G401.6 (cell line): ENCODE measurements around the gene DYNC1I1.
A peak's percentile ranks its signal among the peaks of the same experiment; 100 is the strongest.

ENCODE experiments used
- FAIRE-seq: peaks from 2 replicates; lab custom pipeline; 2012; peaks lifted over from hg19 to GRCh38; lab: Jason Lieb, UNC

The DYNC1I1 gene

DNA sequence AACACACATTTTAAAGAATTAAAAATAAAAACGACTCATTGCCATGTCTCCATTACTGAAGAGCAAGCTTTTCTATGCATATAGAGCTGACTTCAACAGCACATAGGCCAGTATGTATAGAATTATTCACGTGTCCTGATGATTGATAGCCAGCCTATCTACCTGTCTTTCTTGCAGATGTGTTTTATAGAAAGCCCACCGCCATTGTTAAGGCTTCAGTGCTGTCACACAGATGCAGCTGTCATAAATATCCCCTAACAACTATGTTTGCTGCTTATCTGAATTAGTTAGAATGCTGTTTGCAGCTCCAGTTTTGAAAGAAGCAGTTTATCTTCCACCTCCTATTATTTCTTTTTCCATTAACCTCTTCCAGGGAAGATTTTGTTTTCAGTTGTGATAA, 313.6 kb downstream of the DYNC1I1 start:
- FAIRE-seq, result no peak

DNA sequence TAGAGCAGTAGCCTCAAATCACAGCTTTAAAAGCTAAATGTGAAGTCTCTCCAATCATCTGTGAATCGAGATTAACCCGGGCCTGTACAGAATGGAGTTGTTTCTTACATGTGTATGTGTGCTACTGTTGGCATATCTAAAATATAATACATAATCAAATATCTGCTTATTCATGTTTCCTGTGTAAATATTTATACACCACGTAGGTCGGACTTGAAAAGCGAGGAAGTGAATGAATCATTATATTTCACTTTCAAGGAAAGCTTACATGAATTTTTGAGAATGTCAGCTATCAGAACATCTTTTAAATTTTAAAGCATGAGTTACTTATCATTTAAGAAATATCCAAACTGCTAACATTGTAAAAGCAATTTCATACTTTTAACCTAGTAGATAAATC, 316.2 kb downstream of the DYNC1I1 start:
- FAIRE-seq, result no peak

DNA sequence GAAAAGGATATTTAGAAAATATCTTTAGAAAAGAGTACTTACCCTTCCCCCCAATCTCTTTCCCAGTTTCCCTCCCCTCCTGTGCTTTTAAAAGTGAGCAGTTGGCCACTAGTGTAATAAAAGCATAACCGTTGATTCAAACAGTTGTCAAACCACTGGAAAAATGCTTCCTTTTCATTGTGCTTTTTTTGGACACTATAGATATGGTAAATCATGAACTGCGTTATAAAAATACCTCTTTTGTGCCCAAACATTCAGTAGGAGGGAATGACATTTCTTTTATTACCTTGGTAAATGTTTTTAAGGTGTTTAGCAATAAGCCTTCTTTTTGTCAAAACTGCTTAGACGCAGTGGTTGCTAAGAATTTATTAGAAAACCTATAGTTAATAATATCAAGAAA, 317.2 kb downstream of the DYNC1I1 start:
- no peak for FAIRE-seq

DNA sequence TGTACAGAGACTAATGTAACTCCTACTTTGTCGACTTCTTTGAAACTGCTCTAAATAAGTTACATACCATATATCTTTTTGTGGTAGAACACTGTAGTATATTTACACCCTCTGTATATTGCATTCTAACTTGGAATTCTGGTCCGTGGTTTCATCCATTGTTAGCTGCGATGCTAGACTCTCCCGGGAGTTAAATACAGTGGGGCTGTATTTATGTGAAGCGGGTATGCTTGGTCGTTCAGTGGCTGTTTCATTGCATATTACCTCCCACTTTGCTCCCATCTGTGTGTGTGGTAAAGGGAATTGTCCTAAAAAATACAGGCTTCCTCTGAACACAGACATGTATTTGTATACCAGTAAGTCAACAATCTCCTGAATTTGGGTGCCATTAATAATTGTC, 318.4 kb downstream of the DYNC1I1 start:
- FAIRE-seq, result no peak

DNA sequence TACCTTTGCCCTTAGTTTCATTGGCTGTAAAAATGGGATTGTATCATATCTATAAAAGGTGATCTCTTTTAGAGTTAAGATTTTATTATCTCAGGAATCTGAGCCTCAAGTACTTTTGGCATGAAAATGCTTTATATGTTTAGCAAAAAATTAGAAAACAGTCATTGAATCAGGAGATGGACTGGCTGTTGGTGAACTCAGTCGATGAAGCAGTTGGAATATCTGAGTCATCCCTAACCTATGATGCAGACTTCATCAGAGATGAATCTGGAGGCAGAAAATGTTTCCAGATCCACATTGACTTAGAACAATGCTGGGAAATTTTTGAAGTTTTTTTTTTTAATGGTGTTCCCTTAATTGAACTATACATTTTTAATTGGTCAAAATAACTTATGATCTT, 321.1 kb downstream of the DYNC1I1 start:
- no peak for FAIRE-seq

DNA sequence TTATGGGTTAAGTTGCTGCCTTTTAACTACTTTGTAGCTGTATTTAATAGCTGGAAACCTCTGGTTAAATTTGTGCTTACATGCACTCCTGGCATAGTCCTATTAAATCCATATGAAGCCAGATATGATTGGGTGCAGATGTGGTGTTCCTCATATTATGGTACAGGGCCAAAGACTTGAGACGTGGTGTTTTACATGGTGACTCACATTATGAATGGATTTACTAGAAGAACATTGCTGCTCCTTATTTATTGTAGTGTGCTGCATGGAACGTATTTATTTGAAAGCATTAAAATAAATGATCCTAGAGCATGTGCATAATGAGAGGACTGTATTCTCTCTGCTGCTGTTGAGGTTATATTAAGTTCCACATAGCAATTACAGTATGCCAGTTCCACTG, 325.5 kb downstream of the DYNC1I1 start:
- no peak for FAIRE-seq

DNA sequence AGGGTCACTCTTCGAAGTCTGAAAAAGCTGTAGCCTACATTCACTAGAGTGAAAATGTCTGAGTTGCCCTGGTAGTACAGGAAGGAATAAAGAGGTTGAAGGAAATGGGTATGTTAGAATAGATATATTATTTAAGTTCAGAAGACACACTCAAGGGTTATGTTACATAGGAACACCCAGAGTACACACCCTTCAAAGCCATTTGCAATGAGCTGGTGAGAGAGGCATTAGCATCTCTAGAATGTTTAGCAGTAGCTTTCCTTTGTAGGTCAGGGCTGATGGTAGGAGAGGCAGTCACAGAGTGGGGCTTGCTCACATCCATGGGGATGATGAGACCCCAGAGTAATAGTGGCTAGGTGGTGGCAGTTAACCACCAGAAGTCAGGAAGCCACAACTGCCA, 328.4 kb downstream of the DYNC1I1 start:
- no peak for FAIRE-seq

DNA sequence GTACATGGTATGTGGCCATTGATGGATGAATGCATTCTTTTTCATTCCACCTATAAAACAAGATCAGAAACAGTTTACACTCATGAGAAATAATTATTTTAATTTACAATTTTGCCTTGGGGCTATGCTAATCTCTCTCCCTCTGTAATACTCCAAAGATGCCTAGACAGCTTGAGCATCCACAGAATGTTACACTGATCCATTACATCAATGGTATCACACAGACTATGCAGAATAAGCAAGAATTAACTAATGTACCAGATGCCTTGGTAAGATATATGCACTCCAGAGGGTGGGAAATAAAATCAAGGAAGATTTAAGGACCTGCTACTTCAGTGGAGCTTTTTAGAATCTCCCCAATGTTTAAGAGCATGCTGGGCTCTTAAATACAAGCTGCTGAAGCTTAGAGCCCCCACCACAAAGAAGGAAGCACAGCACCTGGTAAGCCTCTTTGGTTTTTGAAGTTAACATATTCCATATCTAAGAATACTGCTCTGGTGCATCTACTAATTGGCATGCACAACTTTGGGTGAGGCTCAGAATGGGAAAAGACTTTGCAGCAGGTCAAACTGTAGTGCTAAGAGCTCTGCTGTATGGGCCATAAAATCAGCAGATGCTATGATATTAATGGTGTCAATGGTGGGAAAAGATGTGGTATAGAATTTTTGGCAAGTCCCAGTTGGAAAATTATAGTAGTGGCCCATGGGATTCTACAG, 329.9 kb downstream of the DYNC1I1 start:
- no peak for FAIRE-seq

DNA sequence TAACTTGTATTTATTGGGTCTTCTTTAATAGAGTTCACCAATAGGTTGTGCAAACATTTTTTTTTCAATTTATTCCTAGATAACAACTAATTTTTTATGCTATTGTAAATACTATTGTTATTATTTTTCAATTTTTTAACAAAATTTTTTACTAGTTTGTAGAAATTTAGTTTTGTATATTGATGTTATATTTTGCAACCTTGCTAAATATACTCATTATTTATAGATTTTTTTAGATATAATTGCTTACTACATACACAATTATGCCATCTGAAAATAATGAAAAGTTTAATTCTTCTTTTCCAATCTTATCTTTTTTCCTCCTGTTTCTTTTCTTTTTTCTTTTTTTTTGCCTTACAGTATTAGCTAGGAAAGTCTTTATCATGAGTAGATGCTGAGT, 332.6 kb downstream of the DYNC1I1 start:
- FAIRE-seq, result peak; percentile 58

DNA sequence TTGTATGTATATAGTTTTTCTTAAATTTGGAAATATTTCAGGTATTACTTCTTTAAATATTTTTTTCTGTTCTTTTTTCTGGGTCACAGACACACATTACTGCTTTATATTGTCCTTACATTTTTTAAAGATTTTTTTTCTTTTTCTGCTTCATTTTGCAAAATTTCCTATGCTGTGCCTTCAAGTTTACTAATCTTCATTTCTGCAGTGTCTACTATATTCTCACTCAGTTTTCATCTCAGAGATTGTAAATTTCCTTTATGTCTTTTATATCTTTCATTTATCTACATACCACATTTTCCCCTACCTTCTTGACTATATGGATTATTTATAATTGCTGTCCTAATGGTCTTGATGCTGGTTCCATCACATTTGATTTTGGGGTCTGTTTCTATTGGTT, 339.1 kb downstream of the DYNC1I1 start:
- no peak for FAIRE-seq

DNA sequence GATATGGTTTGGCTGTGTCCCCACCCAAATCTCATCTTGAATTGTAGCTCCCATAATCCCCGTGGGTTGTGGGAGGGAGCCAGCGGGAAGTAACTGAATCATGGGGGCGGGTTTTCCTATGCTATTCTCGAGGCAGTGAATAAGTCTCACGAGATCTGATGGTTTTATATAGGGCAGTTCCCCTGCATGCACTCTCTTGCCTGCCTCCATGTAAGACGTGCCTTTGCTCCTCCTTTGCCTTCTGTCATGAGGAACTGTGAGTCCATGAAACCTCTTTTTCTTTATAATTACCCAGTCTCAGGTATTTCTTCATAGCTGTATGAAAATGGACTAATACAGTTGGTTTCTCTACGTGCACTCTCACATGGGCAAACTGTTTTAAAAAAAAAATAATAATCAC, 341.8 kb downstream of the DYNC1I1 start:
- no peak for FAIRE-seq

DNA sequence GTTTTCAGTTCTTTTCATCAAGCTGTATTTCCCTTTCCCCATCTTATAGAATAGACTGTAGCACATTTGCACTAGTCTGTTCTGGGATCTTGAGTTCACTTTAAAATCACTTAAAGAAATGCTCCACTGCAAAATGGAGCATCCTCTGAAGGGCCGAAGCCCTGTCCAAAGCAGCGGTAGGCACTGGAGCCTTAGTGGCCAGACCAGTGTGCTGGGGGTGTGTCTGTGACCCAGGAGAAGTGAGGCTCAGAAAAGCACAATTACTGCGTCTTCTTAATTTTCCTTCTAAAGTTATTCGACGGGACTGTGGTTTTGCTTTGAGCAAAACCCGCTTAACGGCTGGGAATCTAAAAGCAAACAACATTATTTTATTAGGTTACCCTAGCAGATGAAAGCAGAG, 343.8 kb downstream of the DYNC1I1 start:
- FAIRE-seq, result no peak

DNA sequence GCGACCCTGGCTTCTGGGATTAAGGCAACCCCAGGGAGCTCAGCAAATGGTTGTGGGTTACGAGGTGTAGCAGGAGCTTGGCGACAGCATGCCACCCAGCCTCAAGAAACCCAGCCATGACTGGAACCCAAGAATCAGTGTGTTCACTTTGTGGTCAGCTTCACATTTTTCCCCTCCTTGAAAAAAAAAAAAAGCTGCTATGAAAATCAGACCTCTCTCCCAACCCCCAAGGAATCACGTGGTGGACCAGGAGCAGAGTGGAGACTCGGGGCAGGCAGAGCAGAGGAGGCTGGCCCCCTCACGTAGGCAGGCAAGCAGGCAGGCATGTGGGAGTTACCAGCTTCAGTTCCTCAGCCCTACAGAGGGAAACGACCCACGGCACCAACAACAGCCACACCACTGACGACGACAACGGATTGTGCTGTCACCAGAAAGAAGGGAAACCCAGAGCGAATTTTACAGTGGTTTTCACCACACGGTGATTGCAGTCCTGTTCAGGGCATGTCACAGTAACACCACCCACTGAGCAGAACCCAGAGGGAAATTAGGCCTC, 346.2 kb downstream of the DYNC1I1 start:
- no peak for FAIRE-seq

DNA sequence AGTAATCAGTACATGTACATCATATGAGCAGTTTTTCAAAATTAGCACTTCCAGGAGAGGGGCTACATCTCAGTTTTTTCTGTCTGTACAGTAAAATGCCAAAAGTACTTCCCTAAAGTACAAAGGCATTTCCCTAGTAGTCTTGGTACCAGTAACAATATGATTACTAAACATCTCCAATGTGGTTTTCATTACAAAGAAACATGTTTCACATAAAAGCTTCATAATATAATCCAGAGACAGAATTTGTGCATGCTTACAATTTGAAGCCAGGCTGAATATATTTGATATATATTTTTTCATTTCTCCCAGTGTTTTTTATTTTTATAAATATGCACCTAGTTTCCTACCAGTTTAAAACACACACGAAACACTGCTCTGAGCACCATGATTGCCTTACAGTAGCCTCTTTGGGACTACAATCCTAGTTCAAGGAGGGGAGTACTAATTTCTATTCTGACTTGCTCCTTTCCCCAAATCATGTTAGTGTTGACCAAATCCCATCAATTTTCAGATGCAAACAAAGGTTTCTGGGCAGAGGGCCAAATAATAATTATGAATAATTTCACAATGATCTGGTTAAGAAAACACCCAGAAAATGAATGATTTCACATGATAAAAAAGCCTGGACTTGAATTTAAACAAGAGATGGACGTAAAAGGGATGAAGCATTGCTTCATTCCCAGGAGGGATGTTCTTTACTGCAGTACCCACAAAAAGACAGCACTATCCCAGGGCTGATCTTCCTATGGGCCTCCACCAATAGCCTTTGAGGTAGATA, 348.3 kb downstream of the DYNC1I1 start:
- FAIRE-seq, result no peak

DNA sequence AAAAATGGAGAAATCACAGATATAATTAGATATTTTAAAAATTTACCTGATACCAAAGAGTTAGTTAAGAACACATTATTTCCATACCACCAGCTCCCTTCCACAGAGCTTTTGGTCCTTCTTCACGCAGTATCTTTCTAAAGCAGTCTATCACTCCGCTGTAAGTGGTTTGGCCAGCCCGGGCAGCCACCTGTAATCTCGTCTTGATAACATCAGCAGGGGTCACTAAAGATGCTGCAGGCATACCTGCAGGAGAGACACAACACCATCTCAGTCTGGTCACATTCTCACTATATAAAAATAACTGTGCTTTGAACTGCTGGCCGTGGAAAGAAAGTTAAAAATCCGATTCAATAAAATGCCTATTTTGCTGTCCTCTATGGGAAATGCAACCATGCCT, 349.4 kb downstream of the DYNC1I1 start:
- FAIRE-seq, result no peak

DNA sequence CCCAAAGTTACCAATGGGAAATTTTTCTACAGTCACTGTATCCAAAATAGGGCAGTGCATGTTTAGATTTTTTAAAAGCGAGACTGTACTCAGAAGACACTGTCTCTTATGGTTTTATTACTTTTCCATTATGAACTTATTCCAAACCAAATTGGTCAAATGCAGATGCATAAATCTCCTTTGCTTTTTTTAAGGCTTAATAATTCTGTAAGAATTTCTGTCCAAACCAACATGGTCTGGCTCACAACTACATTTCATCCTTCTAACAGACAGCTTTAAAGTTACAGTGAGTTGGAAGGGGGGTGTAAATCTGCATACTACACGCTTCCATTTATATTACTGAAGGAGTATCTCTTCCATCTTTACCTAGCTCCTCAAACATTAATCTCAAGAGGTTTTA, 350.4 kb downstream of the DYNC1I1 start:
- no peak for FAIRE-seq

DNA sequence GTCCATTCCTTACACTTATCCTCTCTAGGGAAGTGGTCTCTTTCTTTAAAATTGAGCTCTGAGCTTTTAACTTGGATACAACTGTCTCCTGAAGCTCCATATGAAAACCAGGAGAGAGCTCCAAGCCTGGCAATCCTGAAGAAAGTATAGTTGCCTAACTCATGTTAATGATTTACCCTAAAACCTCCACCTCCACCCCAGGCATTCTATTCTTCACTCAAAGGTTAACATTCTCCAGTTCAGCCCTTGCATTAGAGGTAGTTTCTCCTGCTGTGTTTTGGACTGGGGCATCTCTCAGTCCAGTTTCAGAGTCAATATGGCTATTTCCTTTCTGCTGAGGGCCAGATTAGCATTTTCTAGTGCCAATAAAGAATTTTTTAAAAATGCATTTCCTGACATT, 354.0 kb downstream of the DYNC1I1 start:
- no peak for FAIRE-seq

DNA sequence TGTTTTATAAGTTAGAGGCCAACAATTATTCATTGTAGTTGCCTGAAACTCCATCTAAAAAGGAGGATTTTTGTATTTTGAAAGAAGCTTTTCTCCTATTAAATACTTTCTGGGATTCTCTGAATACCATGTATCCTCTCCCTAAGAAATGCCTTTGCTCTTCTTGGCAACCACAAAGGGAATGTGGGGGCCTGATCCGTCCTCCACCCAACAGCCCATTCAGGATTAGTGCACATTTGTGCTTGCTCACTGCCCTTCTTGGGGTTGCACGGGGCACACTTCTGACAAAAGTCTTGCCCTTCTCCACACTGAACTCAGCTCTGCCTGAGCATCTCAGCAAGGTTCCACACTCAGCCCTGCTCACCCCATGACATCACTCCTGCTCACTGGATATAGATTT, 355.4 kb downstream of the DYNC1I1 start:
- no peak for FAIRE-seq

DNA sequence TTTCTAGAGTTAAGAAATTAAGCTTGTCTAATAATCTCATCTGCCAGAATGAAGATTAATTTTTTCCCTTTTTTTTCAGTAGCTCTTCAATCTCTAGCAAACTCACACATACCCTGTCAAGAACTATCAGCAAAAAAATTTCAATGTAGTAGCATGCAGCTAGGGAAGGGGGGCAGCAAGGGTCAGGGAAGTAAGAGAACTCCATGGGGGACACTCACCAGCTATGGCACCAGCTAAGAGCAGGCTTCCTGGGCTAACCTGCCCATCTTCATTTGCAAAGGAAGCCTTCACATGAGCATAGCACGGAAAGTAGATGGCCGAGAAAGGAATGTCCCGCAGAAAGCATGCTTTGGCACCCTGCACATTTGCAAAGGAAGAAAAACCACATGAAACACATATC, 359.2 kb downstream of the DYNC1I1 start:
- FAIRE-seq, result no peak

DNA sequence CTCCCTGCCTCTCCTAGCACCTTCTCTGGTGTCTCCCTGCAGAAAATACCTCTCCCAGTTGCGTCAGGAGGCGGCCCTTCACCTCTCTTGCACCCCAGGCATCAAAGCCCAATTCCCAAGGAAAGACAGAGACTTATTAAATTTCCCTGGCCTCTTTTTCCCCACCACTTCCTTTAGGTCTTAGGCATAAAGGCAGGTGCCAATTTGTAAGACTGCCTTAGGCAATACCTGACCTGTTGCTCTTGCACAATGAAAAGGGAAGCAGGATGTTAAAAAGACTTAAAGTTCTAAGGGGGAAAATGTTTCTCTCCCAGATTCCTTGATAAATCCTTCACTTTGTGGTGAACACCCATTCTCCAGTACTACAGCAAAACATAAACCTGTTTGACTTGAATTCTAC, 362.9 kb downstream of the DYNC1I1 start:
- FAIRE-seq, result no peak

DNA sequence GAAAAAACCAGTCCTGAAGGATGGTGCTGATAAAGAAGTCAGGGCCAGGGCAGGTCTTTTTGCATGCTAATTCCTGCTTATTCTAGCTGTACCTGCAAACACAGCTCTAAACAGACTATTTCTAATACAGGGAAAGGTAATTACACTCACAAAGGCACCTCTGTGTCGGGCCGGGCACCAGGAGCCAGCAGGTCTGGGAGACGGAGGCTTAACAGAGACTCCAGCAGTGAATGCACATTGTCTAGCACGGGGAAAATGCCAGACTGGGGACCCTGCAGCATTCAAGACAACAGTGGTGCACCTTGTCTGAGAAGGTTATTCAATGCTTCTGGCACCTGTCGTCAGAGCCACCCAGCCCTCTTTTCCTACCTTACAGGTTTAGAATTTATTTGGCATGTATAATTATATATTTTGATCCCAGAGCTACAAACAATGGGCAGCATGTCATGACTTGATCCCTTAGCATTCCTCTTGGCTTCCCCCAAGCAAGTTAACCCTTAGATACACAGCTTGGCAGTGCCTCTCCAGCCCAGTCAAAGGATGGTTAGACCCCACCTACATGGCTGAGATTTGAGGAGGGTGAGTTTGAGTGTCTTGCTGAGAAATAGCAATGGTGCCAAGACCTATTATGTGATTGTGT, 364.4 kb downstream of the DYNC1I1 start:
- no peak for FAIRE-seq

DNA sequence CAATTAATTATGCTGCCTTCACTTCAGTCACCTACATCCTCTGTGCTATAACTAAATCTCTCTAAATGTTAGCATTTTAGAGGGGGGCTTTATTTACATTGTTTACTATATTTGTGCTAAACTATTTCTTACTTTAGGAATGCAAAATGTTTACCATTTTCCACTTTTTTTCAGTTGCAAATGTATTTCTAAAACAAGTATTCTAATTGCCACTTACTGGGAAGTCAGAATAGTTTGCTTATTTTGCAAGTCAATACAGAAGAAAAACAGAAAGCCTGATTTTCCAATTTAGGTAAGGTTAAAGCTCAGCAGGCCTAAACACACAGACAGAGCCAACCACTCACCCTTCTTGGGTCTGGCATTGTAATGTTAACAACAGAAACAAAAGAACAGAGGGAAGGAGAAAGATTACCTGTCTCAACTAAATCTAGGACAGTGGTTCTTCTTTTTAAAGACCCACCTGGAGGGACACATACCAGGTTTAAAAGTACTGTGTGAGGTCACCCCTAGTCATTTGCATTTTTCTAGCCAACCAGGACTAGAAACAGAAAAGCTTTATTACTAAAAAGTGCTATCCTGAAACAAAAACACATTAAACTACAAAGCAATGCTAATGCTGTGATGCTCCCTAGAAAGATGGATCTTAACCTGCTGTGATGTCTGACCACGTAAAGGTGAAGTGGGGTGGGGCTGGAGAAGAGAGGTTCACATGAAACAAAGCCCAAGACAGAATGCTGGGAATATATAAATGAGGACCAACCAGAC, 371.3 kb downstream of the DYNC1I1 start:
- no peak for FAIRE-seq

DNA sequence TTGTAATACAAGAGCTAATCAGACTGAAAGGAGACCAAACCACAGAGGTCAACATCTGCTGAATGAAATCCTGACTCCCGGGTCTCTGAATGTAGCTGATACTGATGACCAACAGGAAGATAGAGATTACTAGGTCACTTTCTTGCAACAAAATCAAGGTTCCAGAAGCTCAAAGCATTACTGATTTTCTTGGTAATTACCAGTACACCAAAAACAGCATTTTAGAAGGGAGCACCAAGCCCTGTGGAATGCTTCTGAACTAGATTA, 371.8 kb downstream of the DYNC1I1 start:
- no peak for FAIRE-seq
